ENCODE results near the gene DDRGK1.
"Not testable (repeated sequence)": the region's sequence is repeated elsewhere in the genome, so short reads cannot be mapped to it uniquely, and the experiment has no call there.

Gene DDRGK1

DNA sequence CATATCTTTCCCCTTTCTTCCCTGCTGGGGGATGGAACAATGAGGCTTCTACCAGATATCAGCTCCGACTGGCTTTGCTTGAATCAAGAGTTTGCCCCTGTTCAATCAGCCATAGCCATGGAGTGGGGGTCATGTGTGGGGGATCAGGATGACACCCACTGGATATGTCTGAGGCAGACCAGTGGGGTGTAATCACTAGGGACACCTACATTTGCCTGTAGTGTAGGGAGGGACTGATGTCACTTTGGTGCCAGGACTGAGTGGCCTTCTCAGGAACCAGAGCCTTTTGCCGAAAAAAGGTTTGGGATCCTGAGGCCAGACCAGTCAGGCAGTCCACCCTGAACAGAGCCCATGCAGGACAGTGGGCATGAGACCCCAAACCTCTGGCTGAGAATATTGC is 5.9 kb upstream of the DDRGK1 start:
- FAIRE-seq: no peak

- FAIRE-seq: no peak
These were observed 5.5 kb upstream of the DDRGK1 start for GRCh38 chr20:3209946-3210317.

GRCh38 chr20:3209257-3209945 is 4.9 kb upstream of the DDRGK1 start, which contains the start of gene ITPA:
ITPA (plus strand) TSS chr20:3209498; CDS start chr20:3209552, 54 bp downstream.
- no peak for FAIRE-seq

- FAIRE-seq: no peak
These were observed 4.3 kb upstream of the DDRGK1 start for GRCh38 chr20:3208786-3209256.

GRCh38 chr20:3203315-3204123 is 963 bp downstream of the DDRGK1 start:
- FAIRE-seq: no peak

GRCh38 chr20:3202965-3203314 is 1.5 kb downstream of the DDRGK1 start:
- no peak for FAIRE-seq

- no peak for FAIRE-seq
These were observed 4.3 kb downstream of the DDRGK1 start for GRCh38 chr20:3199976-3200755.

GRCh38 chr20:3199206-3199605 is 5.3 kb downstream of the DDRGK1 start:
- FAIRE-seq: no peak

GRCh38 chr20:3195590-3196237 is 8.8 kb downstream of the DDRGK1 start:
- no peak for FAIRE-seq

- FAIRE-seq: no peak
These were observed 9.7 kb downstream of the DDRGK1 start for GRCh38 chr20:3194617-3195280.

DNA sequence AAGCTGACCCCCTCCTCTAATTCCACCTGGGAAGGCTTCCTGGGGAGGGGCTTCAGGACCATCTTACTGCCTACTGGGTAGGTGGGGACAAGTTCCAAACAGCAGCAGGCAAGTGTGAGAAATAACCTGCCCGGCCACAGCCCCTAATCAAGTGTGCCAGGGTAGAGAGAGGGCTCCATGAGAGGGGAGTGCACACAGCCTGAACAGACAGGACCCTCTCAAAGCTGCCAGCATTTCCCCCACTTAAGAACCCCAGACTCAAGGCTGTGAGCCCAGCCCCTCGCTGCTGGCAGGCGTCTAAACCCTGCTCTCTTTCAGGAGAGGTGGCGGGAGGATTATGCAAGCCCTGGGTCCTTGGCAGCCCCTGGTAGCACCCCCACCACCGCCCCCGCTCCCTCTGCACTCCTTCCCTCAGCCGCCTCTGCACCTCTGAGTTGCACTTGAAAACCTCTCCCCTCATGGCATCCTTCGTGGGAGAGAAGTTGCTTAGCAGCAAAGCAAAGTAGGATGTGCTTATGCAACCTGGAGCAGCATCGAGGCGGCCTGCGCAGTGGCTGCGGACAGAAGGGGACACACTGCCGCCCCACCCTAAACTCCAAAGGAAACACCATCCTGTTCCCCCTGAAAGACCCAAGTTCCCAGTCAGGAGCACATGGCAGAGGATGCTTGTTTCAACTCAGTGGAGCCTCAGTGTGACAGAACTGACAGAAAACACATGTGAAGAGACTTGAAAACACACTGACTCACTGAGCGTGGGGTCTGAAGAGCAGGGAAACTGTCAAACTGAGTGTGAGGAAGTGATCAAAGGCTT is 10.5 kb downstream of the DDRGK1 start:
- no peak for FAIRE-seq

DNA sequence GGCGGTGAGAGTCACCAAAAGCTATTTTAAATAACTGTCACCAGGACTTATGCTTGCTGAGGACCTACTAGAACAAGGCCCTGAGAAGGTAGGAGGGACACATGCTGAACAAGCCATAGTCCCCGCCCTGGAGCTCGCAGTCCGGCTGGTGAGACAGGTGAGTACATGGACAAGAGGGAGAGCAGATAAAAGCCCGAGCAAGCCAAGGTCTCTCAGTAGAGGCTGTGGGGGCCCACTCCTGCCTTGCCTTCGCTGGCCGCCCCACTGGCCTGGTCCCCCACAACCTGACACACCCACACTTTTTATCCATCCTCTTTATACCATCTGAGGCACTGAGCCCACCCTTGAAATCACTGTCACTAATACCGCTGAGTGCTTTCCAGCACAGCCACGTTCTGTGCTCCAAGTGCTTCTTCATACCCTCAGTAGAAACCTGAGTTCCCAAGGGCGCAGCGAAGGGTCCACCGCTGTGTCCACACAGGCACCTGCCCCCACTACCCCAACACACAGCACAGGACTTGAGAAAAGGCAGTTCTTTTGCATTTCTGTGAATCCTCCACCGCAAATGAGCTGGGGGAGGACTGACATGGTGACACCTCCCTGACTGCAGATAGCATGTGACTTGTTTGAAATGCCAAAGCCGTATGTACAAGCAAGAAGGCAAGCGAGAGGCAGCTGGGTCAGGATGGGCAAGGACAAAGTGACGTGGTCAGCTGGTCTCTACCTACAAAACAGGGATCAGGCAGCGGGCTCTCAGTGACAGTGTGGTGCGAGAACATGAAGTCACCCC is 12.1 kb downstream of the DDRGK1 start:
- FAIRE-seq: no peak

GRCh38 chr20:3190681-3191111 is 13.8 kb downstream of the DDRGK1 start:
- no peak for FAIRE-seq

DNA sequence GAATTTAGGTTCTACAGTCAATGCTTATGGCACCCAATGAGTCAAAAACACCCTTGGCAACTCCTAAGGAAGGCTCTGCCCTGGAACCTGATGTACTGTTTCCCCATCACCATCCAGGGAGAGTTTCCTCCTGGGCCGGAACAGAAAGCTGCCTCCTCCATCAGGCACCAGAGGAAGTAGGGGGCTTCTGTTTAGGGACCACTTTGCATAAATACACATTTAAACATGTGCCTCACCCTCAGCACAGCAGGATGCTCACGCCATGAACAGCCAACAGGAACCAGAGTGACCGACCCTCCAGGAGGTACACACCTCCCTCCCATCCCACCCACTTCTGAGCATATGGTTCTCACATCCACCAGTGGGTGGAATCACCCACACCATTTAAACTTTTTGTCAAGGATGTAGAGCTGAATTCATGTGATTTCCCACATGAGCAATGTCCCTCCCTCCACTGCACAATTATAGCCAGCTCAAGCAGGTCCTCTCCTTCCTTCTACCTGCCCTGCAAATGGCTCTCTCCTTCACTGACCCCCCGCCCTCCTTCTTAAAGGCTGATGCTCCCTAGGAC is 14.8 kb downstream of the DDRGK1 start:
- FAIRE-seq: no peak

GRCh38 chr20:3188823-3189413 is 15.6 kb downstream of the DDRGK1 start:
- FAIRE-seq: no peak

GRCh38 chr20:3187861-3188260 is 16.6 kb downstream of the DDRGK1 start:
- FAIRE-seq: not testable (repeated sequence)

DNA sequence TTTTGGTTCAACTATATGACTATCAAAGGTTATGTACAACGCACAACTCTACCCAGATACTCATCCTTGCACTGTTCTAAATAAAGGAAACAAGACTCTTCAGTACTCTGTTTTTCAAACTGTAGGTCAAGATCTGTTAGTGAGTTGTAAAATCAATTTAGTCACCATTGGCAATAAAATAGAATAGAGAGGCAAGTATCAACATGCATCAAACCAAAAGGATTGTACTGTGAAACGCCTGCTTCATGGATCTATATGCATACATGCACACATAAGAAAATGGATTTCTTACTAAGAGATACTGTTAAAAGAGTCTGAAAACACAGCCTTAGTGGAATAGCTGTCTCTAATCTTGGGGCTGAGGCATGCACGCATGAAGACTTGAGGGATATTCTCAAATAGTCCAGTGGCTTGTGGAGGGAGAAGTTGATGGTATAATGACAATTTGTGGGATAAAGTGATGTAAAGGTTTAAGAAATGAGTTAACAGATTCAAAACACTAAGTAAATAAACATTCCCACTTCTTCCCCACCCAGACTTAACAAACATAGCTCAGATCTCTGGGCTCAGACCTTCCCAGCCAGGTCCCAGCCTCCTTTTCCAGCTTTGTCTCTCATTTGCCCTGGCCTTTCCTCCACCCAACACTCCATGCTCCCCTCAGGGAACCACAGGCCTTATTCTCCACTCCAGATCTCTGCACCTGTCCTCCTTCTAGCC is 20.4 kb downstream of the DDRGK1 start:
- no peak for FAIRE-seq

DNA sequence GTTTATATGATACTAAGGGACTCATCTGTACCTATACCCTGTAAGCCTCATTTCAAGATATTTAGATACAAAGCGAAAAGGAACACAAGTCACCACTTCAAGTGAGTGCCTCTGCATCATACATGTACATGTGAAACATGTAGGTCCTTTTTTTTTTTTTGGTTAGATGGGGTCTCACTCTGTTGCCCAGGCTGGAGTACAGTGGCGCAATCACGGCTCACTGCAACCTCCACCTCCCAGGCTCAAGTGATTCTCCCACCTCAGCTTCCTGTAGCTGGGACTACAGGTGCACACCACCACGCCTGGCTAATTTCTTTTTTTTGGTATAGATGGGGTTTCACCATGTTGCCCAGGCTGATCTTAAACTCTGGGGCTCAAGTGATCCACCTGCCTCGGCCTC is 22.1 kb downstream of the DDRGK1 start:
- FAIRE-seq: not testable (repeated sequence)

DNA sequence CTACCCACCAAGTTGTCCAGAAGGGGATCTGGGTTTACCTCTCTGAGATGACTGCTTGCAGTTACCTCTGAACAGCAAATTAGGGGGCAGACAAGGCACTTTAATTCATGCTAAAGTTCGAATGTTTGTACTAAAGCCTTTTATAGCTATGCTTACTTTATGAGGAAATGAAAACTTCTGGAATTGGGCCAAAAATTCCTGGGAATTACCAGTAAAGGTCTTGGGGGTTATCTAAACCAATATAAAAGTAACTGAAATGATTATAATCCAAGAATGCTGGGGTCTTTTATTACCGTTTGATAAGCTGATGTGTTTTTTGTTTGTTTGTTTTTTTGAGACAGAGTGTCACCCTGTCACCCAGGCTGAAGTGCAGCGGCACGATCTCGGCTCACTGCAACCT is 23.2 kb downstream of the DDRGK1 start:
- FAIRE-seq: no peak
